ENCODE results near the gene TSGA10IP. TPM values are rescaled to one million over a fixed set of nuclear protein-coding genes. Genes with fewer than 3 reads are reported as not detected.

Gene TSGA10IP
- total and polyA plus RNA-seq, 10 of the 15 experiments (the other 5 are each of a cell fraction or from before 2014, with no cell fraction given): not detected

GRCh38 chr11:65916391-65916790 is 28.9 kb upstream of the TSGA10IP start (continued):
- no peak for TF ChIP-seq ZBTB4 (CRISPR knock-in tag; IDR thresholded peaks at IDR 0.05)
- TF ChIP-seq, protein P1, sequence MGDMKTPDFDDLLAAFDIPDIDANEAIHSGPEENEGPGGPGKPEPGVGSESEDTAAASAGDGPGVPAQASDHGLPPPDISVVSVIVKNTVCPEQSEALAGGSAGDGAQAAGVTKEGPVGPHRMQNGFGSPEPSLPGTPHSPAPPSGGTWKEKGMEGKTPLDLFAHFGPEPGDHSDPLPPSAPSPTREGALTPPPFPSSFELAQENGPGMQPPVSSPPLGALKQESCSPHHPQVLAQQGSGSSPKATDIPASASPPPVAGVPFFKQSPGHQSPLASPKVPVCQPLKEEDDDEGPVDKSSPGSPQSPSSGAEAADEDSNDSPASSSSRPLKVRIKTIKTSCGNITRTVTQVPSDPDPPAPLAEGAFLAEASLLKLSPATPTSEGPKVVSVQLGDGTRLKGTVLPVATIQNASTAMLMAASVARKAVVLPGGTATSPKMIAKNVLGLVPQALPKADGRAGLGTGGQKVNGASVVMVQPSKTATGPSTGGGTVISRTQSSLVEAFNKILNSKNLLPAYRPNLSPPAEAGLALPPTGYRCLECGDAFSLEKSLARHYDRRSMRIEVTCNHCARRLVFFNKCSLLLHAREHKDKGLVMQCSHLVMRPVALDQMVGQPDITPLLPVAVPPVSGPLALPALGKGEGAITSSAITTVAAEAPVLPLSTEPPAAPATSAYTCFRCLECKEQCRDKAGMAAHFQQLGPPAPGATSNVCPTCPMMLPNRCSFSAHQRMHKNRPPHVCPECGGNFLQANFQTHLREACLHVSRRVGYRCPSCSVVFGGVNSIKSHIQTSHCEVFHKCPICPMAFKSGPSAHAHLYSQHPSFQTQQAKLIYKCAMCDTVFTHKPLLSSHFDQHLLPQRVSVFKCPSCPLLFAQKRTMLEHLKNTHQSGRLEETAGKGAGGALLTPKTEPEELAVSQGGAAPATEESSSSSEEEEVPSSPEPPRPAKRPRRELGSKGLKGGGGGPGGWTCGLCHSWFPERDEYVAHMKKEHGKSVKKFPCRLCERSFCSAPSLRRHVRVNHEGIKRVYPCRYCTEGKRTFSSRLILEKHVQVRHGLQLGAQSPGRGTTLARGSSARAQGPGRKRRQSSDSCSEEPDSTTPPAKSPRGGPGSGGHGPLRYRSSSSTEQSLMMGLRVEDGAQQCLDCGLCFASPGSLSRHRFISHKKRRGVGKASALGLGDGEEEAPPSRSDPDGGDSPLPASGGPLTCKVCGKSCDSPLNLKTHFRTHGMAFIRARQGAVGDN (IDR thresholded peaks at IDR 0.05): no peak

GRCh38 chr11:65917077-65917433 is 28.2 kb upstream of the TSGA10IP start:
- ATAC-seq (no peak), DNase-seq (ENCODE audit: low read depth, low spot score) (no peak), FAIRE-seq (no peak)
- Histone ChIP-seq H3K4me2 (ENCODE audit: control insufficient read depth, insufficient read depth) (peak overlapping the region; percentile 87), H4K20me1 (ENCODE audit: control insufficient read depth, insufficient read depth) (no peaks in the 10 kb centered on the region), H3K27me3 (replicated peaks in 1 of 2; ENCODE audit: control insufficient read depth in 2 of 2, insufficient read depth in 2 of 2, low read length in 1 of 2) (no peaks in the 10 kb centered on the region), H3K4me3 (no peak overlapping the region; the same call in 1 of the 2 replicates), H3K9ac (ENCODE audit: control insufficient read depth, insufficient read depth, low read length) (no peak overlapping the region), H3K79me2 (ENCODE audit: control insufficient read depth, insufficient read depth, low read length) (peaks cover 34% of the 10 kb centered on the region), H3K27ac (ENCODE audit: control insufficient read depth, insufficient read depth) (no peak overlapping the region), H3K9me3 (replicated peaks; ENCODE audit: control insufficient read depth, insufficient read depth, low read length) (no peaks in the 10 kb centered on the region), H3K4me1 (ENCODE audit: control insufficient read depth, insufficient read depth, low read length) (peaks cover 36% of the 10 kb centered on the region), H2AFZ (ENCODE audit: control insufficient read depth, low read depth, low read length) (no peak overlapping the region), H3K36me3 (ENCODE audit: control insufficient read depth in 2 of 2, insufficient read depth in 2 of 2, low read length in 1 of 2) (no peaks in the 10 kb centered on the region; a peak in 1 of 4 replicates)
- BruUV-seq (replicated peaks): no TSS peak
- TF ChIP-seq SMAD5 (IDR thresholded peaks at IDR 0.05; ENCODE audit: low read depth) (0 out of 2 replicates have a peak, but pooled peaks have one; percentile 2), ZNF24 (IDR thresholded peaks at IDR 0.05) (no peak)
- POLR2A ChIA-PET: interaction anchor here (1.0 to 2.5 kb wide), 4 partner anchors 26 to 59 kb away, joined by 3 to 17 read pairs (median 7); partner anchors contain the start of genes CCDC85B and FIBP
- RAD21 ChIA-PET (ENCODE audit: unreplicated experiment): no interaction called here
- CTCF ChIA-PET: interaction anchor here (0.9 to 2.1 kb wide), 3 partner anchors 25 to 71 kb away, joined by 3 to 9 read pairs (median 4); no protein-coding TSS in a partner anchor
- SMC1A ChIA-PET (ENCODE audit: uncharacterized antibody, unreplicated experiment): interaction anchor here (1.7 kb wide), 1 partner anchor 23 kb away, joined by 6 read pairs; no protein-coding TSS in a partner anchor
- intact Hi-C loops (cut with micrococcal nuclease; ENCODE audit: unreplicated experiment): no loop called here
- in situ Hi-C loops (cut with MboI): no loop called here
- WGBS (ENCODE audit: insufficient coverage, insufficient replicate concordance, low lambda C conversion rate, missing lambda C conversion rate): 94% methylated on average over 3 of the region's 3 CpGs
